SU-DHL-6 (cell line): ENCODE data around the gene TMEM117.

Experiments used
- EZH2phosphoT487 ChIP-seq: fragments of 200-600 bp; sonication (generic), shearing (Covaris generic); conservative IDR thresholded peaks from 2 replicates; pipeline ENCODE4 v1.6.1; 2018; ENCODE audit warnings: mild to moderate bottlenecking, antibody characterized with exemption, low read length, moderate library complexity, mixed read lengths
- TF ChIP-seq, protein P1 (sequence below): fragments of 200-600 bp; sonication (generic); IDR thresholded peaks from one replicate; pipeline ENCODE4 v1.5.1; 2017; ENCODE audit warnings: antibody characterized with exemption, mild to moderate bottlenecking, low read length, moderate library complexity; ENCODE audit not compliant: insufficient read depth, poor library complexity, severe bottlenecking

GRCh38 chr12:44225149-44225510 lies 389.2 kb downstream of the TMEM117 start:
- TF ChIP-seq, protein P1, sequence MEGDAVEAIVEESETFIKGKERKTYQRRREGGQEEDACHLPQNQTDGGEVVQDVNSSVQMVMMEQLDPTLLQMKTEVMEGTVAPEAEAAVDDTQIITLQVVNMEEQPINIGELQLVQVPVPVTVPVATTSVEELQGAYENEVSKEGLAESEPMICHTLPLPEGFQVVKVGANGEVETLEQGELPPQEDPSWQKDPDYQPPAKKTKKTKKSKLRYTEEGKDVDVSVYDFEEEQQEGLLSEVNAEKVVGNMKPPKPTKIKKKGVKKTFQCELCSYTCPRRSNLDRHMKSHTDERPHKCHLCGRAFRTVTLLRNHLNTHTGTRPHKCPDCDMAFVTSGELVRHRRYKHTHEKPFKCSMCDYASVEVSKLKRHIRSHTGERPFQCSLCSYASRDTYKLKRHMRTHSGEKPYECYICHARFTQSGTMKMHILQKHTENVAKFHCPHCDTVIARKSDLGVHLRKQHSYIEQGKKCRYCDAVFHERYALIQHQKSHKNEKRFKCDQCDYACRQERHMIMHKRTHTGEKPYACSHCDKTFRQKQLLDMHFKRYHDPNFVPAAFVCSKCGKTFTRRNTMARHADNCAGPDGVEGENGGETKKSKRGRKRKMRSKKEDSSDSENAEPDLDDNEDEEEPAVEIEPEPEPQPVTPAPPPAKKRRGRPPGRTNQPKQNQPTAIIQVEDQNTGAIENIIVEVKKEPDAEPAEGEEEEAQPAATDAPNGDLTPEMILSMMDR, result no peak
- no peak for TF ChIP-seq EZH2phosphoT487
